ENCODE results near the gene POU4F3.
A peak's percentile ranks its signal among the peaks of the same experiment; 100 is the strongest.

POU4F3 gene

GRCh38 chr5:146339715-146340259 is 1.1 kb downstream of the POU4F3 start:
- TF ChIP-seq FOXP2 (optimal IDR thresholded peaks at IDR 0.05; ENCODE audit: borderline replicate concordance, extremely low read depth, extremely low read length, insufficient read depth) (no peak), TAF1 (IDR thresholded peaks at IDR 0.05; ENCODE audit: borderline replicate concordance, insufficient read depth, low read length) (no peak), SIN3A (IDR thresholded peaks at IDR 0.05; ENCODE audit: borderline replicate concordance, insufficient read depth, low read length) (no peak), REST (IDR thresholded peaks at IDR 0.05; ENCODE audit: insufficient read depth in 1 of 2, low read depth in 2 of 2, low read length in 2 of 2) (no peak), POLR2AphosphoS5 (IDR thresholded peaks at IDR 0.05; ENCODE audit: low read depth, low read length) (no peak)

- peak; percentile 95 to 96 for TF ChIP-seq REST (IDR thresholded peaks at IDR 0.05; ENCODE audit: insufficient read depth in 1 of 2, low read depth in 2 of 2, low read length in 2 of 2)
- TF ChIP-seq FOXP2 (optimal IDR thresholded peaks at IDR 0.05; ENCODE audit: borderline replicate concordance, extremely low read depth, extremely low read length, insufficient read depth), result no peak
Measured at GRCh38 chr5:146340260-146341081, 1.8 kb downstream of the POU4F3 start.

- TF ChIP-seq FOXP2 (optimal IDR thresholded peaks at IDR 0.05; ENCODE audit: borderline replicate concordance, extremely low read depth, extremely low read length, insufficient read depth) (no peak), POLR2AphosphoS5 (IDR thresholded peaks at IDR 0.05; ENCODE audit: low read depth, low read length) (no peak), SIN3A (IDR thresholded peaks at IDR 0.05; ENCODE audit: borderline replicate concordance, insufficient read depth, low read length) (no peak), REST (IDR thresholded peaks at IDR 0.05; ENCODE audit: insufficient read depth in 1 of 2, low read depth in 2 of 2, low read length in 2 of 2) (no peak), TAF1 (IDR thresholded peaks at IDR 0.05; ENCODE audit: borderline replicate concordance, insufficient read depth, low read length) (no peak)
Measured at GRCh38 chr5:146341854-146342253, 3.2 kb downstream of the POU4F3 start.

- TF ChIP-seq POLR2AphosphoS5 (IDR thresholded peaks at IDR 0.05; ENCODE audit: low read depth, low read length) (no peak), FOXP2 (optimal IDR thresholded peaks at IDR 0.05; ENCODE audit: borderline replicate concordance, extremely low read depth, extremely low read length, insufficient read depth) (no peak), REST (IDR thresholded peaks at IDR 0.05; ENCODE audit: insufficient read depth in 1 of 2, low read depth in 2 of 2, low read length in 2 of 2) (no peak), TAF1 (IDR thresholded peaks at IDR 0.05; ENCODE audit: borderline replicate concordance, insufficient read depth, low read length) (no peak), SIN3A (IDR thresholded peaks at IDR 0.05; ENCODE audit: borderline replicate concordance, insufficient read depth, low read length) (no peak)
Measured at GRCh38 chr5:146342519-146342881, 3.9 kb downstream of the POU4F3 start.

Measured in PFSK-1 (cell line).